Kidney epithelial cell (primary cell): ENCODE results near the gene MAPKAP1. TPM values are rescaled to one million over a fixed set of nuclear protein-coding genes. Genes with fewer than 3 reads are reported as not detected.

Experiments
- DNase-seq: peaks from one replicate; pipeline ENCODE4 v3.0.0-alpha.2; 2010; ENCODE audit warnings: low read depth
- H3K27me3 ChIP-seq: 2 replicates; pipeline ENCODE4 v1.6.0; 2011; ENCODE audit warnings: low read length; ENCODE audit not compliant: control insufficient read depth, insufficient read depth
- H3K36me3 ChIP-seq: 2 replicates; pipeline ENCODE4 v1.5.1; 2011; ENCODE audit warnings: low read length; ENCODE audit not compliant: control insufficient read depth, insufficient read depth
- H3K4me3 ChIP-seq: 2 replicates; pipeline ENCODE4 v1.5.1; 2011; ENCODE audit warnings: low read depth, mild to moderate bottlenecking, control low read depth, low read length
- CTCF ChIP-seq: IDR thresholded peaks from 2 replicates; pipeline ENCODE4 v1.5.1; 2011; ENCODE audit warnings: mild to moderate bottlenecking, moderate library complexity, low read length, control low read depth, inconsistent platforms; ENCODE audit not compliant: insufficient read depth, poor library complexity, severe bottlenecking
- total RNA-seq: library from RNA; depleted of rRNA; stranded (reverse); fragments of >200 nt; gene quantifications from 2 replicates; pipeline ENCODE4 v1.2.3, GENCODE V29; 2015

The MAPKAP1 gene
- total RNA-seq, 1 donor from 2014 or later: 101 TPM

- TF ChIP-seq CTCF: no peak
- Histone ChIP-seq H3K4me3 (no peak overlapping the region), H3K27me3 (no peaks in the 10 kb centered on the region), H3K36me3 (no peaks in the 10 kb centered on the region)
- DNase-seq: no peak
Measured at GRCh38 chr9:125396799-125397198, 310.2 kb downstream of the MAPKAP1 start.

DNA sequence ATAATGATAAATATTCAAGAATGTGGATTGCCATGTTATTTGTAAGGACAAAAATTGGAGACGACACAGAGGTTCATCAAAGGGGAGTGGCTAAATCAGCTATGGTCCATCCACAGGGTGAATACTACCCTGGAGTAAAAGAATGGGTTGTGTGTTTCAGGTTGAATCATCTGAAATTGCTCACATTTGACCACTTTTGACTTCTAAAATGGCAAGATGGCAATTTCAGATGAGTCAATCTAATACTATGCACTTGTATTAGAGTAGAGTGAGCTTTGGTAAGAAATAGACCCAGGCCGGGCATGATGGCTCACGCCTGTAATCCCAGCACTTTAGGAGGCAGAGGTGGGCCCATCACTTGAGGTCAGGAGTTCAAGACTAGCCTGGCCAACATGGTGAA, 313.6 kb downstream of the MAPKAP1 start:
- no peaks in the 10 kb centered on the region for H3K27me3 ChIP-seq
- H3K36me3 ChIP-seq: no peaks in the 10 kb centered on the region
- TF ChIP-seq CTCF: no peak
- no peak for DNase-seq
- H3K4me3 ChIP-seq: no peak overlapping the region

GRCh38 chr9:125391704-125392103, 315.3 kb downstream of the MAPKAP1 start:
- Histone ChIP-seq H3K36me3 (no peaks in the 10 kb centered on the region), H3K4me3 (no peak overlapping the region), H3K27me3 (no peaks in the 10 kb centered on the region)
- no peak for DNase-seq
- TF ChIP-seq CTCF: no peak

DNA sequence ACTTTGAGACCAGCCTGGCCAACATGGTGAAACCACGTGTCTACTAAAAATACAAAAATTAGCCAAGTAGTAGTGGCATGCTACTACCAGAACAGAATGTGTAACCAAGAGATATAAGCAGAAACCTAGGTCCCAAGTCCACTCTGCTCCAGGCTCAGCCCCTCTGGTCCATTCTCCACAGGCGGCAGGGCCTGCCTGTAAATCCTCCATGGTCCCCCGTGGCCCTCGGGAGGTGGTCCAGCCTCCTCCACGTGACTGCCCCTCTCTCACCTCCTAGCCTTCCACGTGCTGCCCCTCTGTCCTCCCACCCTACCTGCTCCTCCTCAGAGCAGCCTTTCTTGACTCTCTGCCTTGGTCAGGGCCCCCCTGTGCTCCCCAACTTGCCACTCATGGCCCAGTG, 318.0 kb downstream of the MAPKAP1 start:
- no peak for DNase-seq
- TF ChIP-seq CTCF: no peak
- Histone ChIP-seq H3K36me3 (no peaks in the 10 kb centered on the region), H3K4me3 (no peak overlapping the region), H3K27me3 (no peaks in the 10 kb centered on the region)

GRCh38 chr9:125387861-125388524, 319.0 kb downstream of the MAPKAP1 start:
- DNase-seq: no peak
- Histone ChIP-seq H3K4me3 (no peak overlapping the region), H3K36me3 (no peaks in the 10 kb centered on the region), H3K27me3 (no peaks in the 10 kb centered on the region)
- TF ChIP-seq CTCF: no peak

Other genes starting within 250 kb of the MAPKAP1 start
- 10.6 and 11.5 TPM in 2 replicates for gene PBX3, start 40.2 kb upstream of the MAPKAP1 start, total RNA-seq